Measurements from ENCODE around the gene OXSR1. TPM values are rescaled to one million over a fixed set of nuclear protein-coding genes. Genes with fewer than 3 reads are reported as not detected.

OXSR1 gene
- total RNA-seq, 2 donors from 2014 or later, result 21.2 to 32.7 TPM

DNA sequence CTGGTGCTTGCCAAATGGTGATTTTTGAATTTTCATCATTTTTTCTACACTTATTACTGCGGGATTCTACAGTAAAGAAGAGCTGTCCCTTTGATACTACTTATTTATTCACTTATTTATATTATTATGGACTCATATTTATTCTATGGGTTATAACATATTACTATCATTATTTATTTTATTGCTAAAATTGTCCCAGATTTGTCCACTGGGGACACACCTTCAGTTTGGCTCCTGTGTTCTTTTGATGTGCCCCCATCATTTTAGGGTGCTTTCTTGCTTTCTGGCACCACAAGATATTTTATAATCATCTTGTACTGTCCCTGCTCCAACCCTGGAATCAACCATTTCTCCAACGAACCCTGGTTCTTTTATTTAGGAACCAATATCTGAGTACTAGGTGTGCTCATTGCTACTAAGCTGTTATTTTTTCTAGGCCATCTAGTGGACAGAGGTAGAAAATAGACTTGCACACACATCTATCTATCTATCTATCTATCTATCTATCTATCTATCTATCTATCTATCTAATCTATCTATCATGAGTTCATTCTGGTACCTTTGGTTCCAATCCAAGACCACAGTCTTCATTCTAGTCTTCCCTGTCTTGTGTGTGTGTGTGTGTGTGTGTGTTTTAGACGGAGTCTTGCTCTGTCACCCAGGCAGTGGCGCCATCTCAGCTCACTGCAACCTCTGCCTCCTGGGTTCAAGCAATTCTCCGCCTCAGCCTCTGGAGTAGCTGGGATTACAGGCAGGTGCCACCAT is 132.8 kb downstream of the OXSR1 start:
- WGBS, result 87% methylated on average over 5 of the region's 5 CpGs
- Histone ChIP-seq H3K27me3 (replicated peaks; ENCODE audit: insufficient read depth) (no peaks in the 10 kb centered on the region), H3K4me3 (no peak overlapping the region), H3K27ac (no peak overlapping the region), H3K4me1 (replicated peaks) (no peaks in the 10 kb centered on the region), H3K36me3 (no peaks in the 10 kb centered on the region), H3K9me3 (no peaks in the 10 kb centered on the region)
- intact Hi-C loops (cut with DNase I), result no loop called here
- no peak for DNase-seq (ENCODE audit: low spot score)
- TF ChIP-seq POLR2AphosphoS5 (IDR thresholded peaks at IDR 0.05) (no peak), POLR2A (IDR thresholded peaks at IDR 0.05) (no peak)
- TF ChIP-seq, protein P1, sequence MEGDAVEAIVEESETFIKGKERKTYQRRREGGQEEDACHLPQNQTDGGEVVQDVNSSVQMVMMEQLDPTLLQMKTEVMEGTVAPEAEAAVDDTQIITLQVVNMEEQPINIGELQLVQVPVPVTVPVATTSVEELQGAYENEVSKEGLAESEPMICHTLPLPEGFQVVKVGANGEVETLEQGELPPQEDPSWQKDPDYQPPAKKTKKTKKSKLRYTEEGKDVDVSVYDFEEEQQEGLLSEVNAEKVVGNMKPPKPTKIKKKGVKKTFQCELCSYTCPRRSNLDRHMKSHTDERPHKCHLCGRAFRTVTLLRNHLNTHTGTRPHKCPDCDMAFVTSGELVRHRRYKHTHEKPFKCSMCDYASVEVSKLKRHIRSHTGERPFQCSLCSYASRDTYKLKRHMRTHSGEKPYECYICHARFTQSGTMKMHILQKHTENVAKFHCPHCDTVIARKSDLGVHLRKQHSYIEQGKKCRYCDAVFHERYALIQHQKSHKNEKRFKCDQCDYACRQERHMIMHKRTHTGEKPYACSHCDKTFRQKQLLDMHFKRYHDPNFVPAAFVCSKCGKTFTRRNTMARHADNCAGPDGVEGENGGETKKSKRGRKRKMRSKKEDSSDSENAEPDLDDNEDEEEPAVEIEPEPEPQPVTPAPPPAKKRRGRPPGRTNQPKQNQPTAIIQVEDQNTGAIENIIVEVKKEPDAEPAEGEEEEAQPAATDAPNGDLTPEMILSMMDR (IDR thresholded peaks at IDR 0.05), result peak in 1 of 4 experiments; percentile 17

Small RNA genes lying within 50 kb of the gene (small RNA-seq; reads per million reads assigned to genes)
- gene RF00019, result 0 reads per million in 2 donors
- 0 reads per million in 2 donors for gene RNU6-235P

Other genes with a start within 250 kb of the OXSR1 start
- 10 to 100 TPM; 29.1 to 29.3 TPM for gene VILL, start 174.8 kb upstream of the OXSR1 start, total RNA-seq
- gene PLCD1, start 135.9 kb upstream of the OXSR1 start, total RNA-seq, result 100 to 1,000 TPM in 1 of 2 donors, 10 to 100 TPM in 1; 29.7 to 176 TPM
- gene DLEC1, start 126.3 kb upstream of the OXSR1 start, total RNA-seq, result 10 to 100 TPM in 1 of 2 donors, under 1 TPM in 1; 0.32 to 13.1 TPM
- 100 to 1,000 TPM in 1 of 2 donors, 10 to 100 TPM in 1; 89.8 to 112 TPM for gene ACAA1, start 28.4 kb upstream of the OXSR1 start, total RNA-seq
- gene MYD88, start 26.9 kb upstream of the OXSR1 start, total RNA-seq, result 10 to 100 TPM; 21.4 to 30.8 TPM
- 1 to 10 TPM in 1 of 2 donors, not detected in 1; 1.6 TPM for gene SLC22A13, start 100.3 kb downstream of the OXSR1 start, total RNA-seq
- 1 to 10 TPM in 1 of 2 donors, under 1 TPM in 1; 0.64 to 1.5 TPM for gene SLC22A14, start 116.8 kb downstream of the OXSR1 start, total RNA-seq
- gene XYLB, start 181.2 kb downstream of the OXSR1 start, total RNA-seq, result 1 to 10 TPM; 4.9 TPM